Activated CD8-positive, alpha-beta memory T cell treated with anti-CD3 and anti-CD28 coated beads, Interleukin-2, amount 50 U/mL, for 24 hours (primary cell): Measurements from ENCODE around the gene BABAM2.
"Not testable (repeated sequence)": the region's sequence is repeated elsewhere in the genome, so short reads cannot be mapped to it uniquely, and the experiment has no call there.

Experiments used
- DNase-seq: peaks from one replicate; pipeline ENCODE4 v3.0.0-alpha.2; 2020; ENCODE audit errors: extremely low read depth

BABAM2 gene

DNA sequence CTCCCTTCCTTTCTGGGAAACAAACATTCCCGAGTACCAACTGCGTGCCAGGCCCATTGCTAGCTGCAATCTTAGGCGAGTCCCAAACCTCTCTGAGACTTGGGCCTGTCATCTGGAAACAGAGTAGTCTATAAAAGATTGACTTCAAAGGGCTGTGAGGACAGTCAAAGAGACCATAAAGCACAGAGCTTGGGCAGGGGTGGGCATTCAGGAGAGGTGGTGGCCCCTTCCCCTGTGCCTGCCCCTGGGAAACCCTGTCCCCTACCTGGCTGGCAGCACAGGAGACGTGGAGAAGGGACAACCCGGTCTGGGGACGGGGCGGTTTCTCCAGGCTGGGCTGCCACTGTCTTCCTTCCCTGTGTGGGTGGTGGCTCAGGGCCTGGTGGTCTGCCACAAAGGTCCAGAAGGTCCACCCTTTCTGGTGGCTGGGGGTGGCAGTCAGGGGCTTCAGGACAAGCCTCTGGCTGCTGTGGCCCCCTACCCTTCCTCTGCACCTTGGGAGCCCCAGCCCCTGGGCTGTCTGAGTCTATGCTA is 468.2 kb downstream of the BABAM2 start:
- no peak for DNase-seq

DNA sequence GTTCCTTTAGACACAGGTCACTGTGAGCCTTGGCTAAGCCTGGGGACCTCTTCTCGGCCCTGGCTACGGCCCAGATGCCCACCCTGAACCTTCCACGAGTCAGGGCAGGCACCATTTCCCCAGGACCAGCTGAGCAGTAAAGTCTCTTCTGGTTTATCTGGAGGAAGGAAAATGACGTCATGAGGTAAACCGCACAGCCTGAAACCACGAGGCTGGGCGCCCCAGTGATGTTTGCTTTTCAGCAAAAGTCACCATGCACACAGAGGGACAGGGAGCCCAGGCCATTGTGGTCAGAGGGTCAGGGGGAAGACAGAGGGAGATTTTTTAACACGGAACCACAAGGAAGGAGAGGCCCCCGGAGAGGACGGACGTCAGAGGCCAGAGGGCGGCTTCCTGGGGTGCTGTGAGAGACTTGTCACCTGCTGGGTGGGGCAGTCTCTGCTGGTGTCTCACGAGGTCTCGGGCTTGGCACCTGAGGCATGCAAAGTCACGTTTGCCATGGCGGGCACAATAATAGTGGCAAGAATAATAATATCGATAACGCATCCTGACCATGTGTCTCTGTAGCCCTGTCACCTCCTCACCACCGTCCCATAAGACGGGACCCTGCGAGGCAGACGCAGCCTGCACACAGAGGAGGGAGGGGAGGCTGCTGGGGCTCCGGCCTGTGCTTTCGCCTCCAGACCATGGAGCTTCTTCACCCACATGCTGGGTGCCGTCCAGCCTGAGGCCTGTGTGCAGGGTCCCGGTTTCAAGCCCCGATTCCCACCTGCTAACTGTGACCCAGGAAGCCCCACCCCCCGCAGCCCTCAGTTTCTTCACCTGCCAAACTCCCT is 468.9 kb downstream of the BABAM2 start:
- peak; percentile 57 for DNase-seq

DNA sequence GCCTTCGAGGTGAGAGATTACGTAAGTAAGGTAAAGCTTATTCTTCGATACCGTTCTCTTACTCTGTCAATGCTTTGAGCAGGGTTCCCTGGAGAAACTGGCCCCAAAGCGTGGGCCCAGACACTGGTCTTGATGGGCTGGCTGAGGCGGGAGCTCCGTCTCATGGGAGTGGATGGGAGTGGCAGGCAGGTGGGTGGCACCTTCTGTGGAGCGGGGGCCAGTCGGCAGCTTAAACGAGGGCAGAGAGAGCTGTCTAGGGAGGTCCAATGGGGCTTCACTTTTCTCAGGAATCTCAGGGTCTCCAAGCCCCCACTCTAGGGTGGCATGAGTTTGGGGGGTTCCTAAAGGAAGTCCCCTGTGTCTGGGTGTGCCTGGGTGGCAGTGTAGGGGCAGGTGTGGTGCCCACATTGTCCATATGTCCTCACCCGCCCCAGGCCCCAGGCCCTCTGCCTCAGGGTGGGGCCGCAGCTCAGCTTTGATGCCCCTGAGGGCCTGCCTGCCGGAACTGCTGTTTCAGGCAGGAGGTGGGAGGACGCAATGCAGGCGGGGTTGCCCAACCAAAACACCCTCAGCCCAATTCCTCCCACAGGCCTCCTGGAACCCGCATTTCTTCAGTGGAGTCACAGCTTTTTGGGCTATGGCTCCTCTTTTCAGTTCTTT is 469.7 kb downstream of the BABAM2 start:
- DNase-seq: no peak

DNA sequence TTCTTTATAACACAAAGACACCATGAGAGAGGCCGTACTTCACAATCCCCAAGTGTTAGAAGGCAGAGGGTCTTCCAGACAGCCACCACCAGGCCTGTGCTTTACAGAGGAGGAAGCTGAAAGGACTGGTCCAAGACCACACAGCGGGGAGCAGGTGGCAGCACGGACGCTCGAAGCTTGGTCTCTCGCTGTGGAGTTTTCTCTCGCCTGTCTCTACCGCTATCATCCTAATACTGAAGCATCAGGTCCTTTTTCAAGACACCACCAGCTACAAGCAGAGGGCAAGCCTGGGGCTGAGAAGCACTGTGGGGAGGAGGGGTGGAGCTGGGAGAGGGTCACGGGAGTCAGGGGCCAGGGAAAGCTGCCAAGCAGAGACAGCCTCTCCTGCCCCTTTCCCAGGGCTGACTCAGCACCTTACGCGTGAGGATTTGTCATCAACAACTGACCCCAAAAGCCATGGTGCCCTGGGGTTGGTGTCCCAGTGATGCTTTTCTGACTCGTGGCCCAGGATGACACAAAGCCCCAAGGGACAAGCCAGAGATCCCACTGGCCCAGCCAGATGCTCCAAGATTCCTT is 470.3 kb downstream of the BABAM2 start:
- DNase-seq: no peak

DNA sequence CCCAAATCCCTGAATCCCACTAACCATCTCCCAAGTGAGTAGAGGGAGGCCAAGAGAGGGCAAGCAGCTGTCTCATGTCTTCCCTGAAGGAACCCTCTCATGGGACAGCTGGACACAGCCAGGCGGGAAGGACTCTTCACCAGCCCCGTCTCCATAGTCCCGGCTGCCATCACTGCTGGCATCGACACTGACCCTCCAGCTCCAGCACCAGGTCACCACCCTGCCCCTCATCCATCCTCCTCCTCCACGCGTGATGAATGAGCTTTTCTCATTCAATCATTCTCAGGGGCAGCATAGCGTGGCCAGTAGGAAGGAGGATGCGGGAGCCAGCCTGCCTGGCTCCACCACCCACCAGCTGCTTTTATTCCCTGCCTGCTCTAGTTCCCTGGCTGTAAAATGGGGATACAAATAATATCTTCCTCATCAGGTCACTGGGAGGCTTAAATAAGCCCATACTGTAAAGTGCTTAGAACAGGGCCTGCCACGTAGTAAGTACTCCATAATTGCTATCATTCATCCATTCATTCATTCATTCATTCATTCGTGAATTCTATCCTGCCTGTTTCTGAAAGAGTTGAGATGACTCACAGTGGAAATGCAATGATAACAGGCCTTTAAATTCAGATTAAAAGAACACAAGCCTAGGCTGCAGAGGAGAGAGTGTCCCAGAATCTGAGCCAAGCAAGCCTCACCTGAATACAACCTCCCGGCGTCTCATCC is 471.6 kb downstream of the BABAM2 start:
- no peak for DNase-seq

DNA sequence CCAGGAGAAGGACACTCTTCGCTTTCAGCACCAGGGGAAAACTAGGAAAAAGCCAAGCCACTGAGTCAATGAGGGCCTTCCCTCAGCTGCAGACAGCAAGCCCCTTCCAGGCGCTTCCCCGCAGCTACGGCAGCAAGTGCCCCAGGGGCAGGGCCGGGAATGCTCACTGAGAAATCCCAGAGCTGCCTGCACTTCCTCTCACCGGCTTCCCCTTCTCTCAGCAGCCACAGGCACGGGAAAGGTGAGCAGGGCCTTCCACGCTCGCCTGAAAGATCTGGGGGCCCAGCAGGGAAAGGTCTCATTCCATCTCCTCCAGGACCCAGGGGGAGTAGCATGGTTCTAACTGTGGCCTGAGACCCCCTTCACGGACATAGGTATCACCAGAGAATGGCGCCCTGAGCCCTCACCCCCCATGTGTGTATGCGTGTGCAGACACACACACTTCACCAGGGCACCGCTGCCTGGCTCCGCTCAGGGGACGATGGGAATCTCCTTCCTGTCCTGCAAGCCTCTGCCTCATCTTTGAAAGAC is 472.5 kb downstream of the BABAM2 start:
- DNase-seq: no peak

DNA sequence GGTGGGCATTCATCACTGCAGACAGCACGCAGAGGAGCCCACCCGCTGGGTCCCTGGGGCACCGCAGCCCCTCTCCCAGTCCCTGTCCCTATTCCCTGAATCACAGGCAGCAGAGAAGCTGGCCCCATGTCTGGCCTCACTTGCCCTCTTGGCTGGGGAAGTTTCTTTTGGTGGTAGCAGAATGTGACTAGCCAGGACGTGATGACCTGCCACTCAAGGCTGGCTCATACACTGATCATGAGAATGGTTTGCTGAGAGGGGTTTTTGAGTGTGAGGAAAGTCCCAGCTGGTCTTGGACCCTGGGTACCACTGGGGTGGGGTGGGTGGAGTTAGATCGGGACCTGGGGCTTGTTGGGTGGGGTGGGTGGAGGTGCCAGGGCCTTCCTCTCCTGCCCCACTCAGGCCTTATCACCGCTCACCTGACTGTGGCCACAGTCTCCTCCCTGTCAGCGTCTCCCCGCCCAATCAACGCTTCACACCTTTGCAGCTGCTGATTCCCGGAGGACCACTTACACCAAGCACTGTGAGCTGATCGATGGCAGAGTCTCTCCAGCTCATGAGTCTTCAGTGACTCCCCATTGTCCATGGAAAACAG is 473.3 kb downstream of the BABAM2 start:
- DNase-seq: no peak

DNA sequence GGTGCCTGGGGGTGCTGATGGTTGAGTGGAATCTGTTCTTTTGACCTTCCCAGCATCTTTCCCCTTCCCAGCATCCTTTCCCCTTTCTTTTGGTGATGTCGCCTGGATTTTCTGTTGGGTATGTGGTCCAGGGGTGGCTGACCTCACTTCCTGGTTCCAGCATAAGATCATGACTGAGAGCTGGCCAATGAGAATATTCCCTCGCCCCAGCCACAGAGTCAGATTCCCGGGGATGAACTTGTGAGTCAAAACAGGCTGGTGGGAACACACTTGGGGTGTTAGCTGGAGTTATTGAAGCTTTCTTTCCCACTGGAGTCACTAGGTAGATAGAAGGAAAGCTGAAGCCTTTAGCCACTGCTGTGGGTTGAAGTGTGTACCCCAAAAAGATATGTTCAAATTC is 474.1 kb downstream of the BABAM2 start:
- DNase-seq: no peak

DNA sequence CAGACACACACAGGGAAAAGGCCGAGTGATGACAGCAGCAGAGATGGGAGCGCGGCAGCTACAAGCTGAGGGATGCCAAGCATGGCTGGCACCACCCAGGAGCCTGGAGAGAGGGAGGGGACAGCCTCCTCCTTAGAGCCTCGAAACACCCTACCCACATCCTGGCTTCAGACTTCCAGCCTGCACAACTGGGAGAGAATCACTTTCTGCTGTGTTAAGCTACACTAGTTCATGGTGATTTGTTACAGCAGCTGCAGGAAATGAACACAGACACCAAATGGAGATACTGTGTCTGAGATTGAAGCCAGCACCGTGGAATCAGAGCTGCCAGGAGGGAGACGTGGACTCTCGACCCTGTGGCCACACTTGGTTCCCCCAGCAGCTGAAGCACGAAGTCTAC is 474.6 kb downstream of the BABAM2 start:
- DNase-seq: no peak

DNA sequence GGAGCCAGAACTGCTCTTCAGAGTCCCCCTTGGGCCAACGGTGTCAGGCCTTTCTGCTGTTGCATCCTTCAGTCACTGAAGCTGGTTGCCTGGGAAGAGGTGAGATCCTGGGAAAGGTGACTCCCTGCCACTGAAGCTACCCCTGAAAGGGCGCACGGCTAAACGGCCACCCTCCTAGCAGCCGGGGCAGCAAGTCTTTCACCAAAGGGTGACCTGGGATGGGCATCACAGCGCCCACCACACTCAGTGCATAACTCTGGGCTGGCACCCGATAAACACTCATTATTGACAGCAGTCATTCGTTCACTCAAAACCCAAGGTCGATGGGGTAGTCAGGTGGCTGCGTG is 475.6 kb downstream of the BABAM2 start:
- DNase-seq: no peak

DNA sequence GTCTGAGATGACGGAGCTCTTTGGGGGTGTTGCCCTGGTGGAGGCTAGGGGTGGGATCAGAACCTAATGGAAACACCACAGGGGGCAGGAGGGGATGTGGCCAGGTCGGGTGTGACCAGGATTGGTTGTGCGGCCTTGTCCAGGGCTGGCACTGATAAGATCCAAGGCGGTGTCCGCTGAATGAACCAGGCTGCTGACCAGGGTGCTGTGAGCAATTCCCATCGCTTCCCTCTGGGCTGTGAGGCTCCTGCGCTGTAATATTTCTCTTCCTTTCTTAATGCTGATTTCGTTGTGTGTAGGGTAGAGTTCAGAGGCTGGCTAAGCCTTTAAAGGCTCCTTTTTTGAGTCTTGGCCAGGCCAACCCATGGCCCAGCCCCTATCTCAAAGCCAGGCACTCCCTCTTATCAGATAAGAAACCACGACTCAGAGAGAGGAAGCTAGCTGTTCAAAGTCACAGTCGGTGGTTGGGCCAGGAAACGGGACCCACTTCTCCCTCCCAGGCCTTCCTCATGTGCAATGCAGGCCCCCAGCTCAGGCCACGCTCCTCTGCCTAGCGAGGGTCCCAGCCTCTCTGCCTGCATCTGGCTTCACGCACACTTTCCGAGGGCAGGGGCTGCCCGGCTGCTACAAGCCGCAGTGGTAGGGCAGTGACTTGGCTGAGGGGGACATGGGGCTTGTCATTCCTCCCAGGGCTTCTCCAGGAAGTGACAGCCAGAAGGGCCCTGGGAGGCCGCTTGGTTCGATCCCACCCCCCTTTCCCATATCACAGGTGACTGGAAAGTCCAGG is 476.2 kb downstream of the BABAM2 start:
- peak; percentile 23 for DNase-seq

DNA sequence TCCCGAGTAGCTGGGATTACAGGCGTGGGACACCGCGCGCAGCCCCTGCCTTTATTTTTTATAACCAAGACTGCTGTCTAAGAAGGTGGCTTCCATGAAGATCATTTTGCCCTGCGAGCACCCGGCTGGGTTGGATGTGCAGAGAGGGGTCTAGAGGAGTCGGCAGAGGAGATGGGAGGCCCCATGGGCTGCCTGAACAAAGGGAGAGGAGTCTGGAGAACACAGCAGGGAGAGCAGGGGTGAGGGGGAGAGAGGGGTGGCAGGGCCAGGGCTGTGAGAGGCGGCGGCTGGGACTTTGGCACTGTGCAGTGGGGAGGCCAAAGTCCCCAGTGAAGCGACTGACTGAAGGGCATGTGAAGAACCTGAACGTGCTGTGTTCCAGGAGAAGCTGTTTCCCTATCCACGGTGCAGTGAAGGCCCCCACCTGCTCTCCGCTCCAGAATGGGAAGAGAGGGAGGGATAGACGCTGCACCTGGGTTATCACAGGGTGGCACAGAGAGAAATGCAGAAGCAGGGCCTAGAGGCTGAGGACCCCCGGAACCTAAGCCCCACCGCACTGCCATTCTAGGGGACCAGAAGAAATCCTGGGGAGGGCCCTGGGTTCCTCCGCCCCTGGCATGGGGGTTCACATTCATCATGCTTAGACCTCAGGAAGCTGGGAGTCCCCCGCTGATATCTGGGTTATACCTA is 477.3 kb downstream of the BABAM2 start:
- no peak for DNase-seq

DNA sequence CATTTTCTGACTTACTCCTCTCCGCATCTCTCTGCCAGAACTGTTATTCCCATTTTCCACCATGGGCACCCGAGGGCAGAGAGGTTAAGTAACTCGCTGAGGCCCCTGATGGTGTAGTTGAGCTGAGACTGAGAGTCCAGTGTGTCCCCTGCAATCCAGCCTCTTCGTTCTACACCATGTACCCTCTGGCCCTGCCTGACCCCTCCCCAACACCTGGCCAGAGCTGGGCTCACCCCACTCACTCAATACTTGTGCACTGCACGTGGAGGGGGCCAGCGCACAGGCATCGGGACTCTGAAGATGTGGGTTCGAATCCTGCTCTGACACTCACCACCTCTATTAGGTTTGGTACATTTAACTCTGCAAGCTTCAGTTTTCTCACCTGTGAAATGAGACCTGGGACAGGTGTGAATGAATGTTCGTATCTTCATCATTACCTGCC is 477.8 kb downstream of the BABAM2 start:
- no peak for DNase-seq

DNA sequence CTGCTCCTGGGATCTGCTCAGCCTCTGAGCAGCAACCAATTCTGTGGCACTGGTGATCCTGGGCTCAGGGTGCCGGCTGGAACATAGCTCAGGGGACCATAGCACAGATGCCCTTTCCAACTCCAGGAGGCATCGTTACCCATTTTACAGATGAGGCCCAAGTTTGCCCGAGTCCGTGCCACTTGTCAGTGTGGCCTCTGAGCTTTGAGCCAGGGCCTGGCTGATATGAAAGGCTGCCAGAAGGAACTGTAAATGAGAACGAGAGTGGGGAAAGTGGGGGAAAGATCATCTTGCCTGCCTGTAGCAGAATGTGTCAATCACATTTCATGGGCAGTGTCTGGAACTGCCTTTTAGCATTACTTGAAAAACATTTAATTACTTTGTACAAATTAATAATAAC is 478.8 kb downstream of the BABAM2 start:
- no peak for DNase-seq

DNA sequence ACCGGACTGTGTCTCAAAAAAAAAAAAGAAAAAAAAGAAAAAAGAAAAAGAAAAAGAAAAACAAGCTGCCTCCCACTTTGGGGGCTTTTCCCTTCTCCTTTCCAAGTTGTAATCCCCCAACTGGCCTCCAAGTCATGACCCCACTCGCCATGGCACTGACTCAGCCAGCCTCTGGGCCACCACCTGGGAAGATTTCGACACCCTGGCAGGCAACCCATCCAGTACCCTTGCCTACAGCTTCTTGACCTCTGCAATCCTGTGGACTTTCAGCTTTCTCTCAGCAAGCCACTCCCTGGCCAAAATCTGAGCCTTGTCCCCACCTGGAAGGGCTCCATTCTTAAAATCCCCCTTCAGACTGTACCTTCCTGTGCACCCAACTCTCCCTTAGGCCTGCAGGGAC is 479.8 kb downstream of the BABAM2 start:
- no peak for DNase-seq

DNA sequence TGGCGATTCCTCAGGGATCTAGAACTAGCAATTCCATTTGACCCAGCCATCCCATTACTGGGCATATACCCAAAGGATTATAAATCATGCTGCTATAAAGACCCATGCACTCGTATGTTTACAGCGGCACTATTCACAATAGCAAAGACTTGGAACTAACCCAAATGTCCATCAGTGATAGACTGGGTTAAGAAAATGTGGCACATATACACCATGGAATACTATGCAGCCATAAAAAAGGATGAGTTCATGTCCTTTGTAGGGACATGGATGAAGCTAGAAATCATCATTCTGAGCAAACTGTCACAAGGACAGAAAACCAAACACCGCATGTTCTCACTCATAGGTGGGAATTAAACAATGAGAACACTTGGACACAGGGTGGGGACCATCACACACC is 481.2 kb downstream of the BABAM2 start:
- DNase-seq: not testable (repeated sequence)

DNA sequence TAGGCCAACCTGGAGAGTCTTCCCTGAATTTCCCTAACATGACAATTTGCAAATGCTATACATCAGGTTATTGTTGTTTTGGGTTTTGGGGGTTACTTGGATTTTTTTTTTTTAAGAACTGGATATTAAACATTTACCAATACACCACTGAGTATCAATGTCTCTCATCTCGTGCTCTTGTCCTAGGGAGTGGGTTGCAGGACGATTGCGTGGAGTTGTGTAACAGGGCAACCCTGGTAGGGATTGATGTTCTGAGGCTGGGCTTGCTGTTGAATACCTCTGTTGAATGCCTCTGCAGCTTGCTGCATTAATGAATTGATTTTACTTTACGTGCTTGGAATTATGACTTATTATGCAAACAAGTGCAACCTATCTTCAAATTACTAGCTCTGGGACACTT is 483.3 kb downstream of the BABAM2 start:
- no peak for DNase-seq

DNA sequence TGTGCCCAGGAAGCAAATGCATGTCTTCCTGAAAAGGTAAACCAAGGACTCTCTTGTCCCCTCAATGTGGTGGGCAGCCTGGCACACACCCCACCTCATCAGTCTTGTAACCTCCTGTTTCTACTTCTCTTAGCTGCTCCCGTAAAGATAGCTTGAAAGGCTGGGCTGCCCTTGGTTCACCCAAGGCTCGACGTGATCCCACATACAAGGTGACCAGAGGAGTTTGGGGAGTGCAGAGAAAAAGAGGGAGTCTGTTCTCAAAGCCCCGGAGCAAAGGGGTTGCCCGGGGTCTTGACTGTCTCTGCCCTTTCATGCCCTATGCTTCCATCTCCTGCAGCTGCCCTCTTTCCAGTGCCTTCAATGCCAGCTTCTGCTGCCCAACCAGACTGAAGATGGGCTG is 483.8 kb downstream of the BABAM2 start:
- no peak for DNase-seq

DNA sequence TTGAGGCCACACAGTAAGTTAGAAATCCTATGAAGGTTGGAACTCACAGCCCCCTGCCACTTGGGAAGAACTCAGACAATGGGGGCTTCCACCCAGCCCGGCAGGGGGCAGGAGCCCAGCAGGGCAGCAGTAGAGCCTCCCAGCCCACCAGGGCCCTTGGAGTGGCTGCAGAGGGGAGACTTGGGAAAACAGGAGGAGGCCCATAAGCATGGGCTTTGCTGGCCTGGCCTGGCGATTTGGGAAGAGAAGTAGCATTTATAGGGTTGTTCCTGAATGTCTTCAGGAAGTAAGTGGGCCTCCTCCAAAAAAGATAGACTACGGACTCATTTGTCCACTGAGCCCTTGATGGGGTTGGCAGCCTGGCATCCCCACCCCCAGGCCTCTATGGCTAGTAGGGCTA is 484.7 kb downstream of the BABAM2 start:
- no peak for DNase-seq
